GM12874 (cell line): ENCODE data around the gene IFNE.

ENCODE experiments used
- TF ChIP-seq, protein P1 (sequence below): IDR thresholded peaks from 2 replicates; pipeline ENCODE4 v1.5.1; 2011; ENCODE audit warnings: low read depth, mild to moderate bottlenecking, control low read depth, low read length, moderate library complexity; ENCODE audit not compliant: insufficient read depth

The IFNE gene

DNA sequence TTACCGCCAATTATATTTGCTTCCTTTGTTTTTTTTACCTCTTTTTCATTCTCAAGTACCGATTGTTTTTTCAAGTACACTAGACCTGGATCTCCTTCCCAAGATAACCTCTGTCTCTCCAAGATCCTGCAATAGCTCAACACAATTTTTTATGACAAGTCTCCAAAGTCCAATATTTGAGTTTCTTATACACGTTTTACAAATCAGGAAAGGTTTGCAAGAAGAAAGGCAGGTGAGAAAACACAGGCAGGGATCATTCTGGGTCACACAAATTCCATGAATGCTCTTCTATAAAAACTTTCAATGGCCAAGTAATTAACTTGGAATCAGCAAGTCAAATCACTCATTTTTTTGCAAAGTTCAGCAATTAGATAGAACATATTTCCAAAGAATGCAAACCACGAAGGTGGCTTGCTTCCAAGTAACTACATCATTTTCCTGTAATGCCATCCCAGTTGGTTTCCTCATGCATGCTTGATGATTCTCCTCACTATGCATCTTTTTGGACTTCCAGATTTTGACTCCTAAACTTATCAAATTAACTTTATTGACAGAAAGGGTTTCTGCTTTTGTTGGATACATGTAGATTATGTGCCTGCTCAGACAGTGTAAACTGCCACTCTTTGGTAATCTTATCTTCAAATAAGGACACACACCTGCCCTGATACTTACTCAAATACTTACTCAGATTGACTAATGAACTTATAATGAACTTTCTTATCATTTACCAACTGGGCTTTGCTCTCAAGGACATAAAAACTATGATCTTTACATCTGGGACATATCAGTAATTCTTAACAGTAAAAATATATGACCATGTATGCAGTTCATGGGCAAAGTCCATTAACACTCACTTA, 24.7 kb upstream of the IFNE start:
- TF ChIP-seq, protein P1, sequence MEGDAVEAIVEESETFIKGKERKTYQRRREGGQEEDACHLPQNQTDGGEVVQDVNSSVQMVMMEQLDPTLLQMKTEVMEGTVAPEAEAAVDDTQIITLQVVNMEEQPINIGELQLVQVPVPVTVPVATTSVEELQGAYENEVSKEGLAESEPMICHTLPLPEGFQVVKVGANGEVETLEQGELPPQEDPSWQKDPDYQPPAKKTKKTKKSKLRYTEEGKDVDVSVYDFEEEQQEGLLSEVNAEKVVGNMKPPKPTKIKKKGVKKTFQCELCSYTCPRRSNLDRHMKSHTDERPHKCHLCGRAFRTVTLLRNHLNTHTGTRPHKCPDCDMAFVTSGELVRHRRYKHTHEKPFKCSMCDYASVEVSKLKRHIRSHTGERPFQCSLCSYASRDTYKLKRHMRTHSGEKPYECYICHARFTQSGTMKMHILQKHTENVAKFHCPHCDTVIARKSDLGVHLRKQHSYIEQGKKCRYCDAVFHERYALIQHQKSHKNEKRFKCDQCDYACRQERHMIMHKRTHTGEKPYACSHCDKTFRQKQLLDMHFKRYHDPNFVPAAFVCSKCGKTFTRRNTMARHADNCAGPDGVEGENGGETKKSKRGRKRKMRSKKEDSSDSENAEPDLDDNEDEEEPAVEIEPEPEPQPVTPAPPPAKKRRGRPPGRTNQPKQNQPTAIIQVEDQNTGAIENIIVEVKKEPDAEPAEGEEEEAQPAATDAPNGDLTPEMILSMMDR, result no peak

DNA sequence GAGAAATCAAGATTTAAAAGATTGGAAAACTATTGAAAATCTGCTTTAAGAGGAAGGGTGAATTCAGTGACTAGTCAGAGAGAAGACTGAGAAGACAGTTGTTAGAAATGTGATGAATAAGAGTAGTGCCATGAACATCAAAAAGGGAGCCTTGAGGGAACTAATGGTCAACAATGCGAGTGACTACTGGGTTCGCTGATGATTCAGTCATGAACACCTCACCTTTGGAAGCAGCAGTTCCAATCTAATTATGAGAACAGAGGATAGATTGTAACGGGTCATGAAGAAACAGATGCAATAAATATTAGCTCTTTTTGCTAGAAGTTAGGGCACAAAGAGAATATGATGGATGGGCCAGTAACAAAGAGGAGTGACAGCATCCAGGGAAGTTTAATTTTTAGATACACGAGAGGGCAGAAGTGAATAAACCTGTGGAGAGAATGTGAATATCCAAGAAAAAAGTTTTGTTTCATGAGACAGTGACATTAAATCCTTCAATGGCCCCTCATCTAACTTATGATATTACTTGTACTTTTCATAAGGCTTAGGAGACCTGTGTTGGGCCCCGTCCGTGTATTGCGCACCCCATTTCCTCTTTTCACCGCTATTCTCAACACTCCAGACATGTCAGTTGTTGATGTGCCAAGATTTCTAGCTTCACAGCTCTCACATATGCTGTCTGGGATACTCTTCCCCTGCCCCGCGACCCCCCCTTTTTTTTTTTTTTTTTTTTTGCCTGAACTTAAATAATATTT, 23.5 kb upstream of the IFNE start:
- TF ChIP-seq, protein P1, result no peak

DNA sequence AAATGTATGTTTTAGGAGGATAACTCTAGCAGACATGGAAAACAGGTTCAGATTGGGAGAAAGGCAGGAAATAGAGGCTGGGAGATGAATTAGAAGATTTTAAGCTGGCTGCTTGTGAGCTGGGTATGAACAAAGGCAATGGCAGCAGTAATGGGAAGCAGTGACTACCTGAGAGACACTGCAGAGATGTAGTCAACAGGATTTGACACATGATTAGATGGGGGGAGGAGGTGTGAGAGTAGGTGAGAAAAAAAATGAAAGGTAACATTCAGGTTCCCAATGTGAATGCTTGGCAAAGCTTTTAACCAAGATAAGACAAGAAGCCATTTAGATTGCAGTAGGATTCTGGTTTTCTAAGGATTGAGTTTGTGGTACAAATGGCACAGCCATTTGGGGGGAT, 22.8 kb upstream of the IFNE start:
- TF ChIP-seq, protein P1, result no peak

DNA sequence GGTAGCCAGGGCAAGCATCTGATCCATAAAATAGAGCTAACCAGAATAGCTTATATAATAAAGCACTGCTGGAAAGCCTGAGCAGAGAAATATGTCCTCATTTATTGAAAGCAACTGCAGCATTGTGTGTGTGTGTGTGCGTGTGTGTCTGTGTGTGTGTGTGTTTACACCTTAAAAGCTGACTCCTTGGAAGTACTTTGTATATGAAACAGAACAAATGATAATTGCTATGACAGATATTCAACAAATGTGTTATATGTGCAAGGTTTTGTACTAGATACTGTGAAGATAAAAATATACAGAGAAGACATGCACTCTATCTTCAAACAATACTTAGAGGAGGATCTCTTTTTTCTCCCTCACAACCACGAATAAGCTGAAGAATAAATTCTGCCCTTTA, 22.0 kb upstream of the IFNE start:
- TF ChIP-seq, protein P1, result no peak

DNA sequence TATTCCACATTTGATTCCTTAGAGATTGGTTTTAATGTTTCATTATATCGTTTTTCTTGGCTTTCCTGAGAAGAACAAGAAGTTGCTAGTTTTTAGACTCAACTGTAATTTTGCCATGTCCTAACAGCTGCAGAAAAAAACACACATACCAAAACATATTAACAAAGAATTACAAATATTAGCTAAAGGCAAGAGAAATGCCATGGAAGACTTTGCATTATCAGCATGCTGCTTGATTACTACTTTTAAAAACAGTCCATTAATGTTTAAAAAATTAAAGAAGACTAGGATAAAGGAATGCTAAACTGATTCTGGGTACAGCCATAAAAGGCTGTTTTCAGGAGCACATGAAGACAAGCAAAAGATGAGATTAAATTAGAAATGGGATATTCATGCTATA, 20.5 kb upstream of the IFNE start:
- TF ChIP-seq, protein P1, result no peak

DNA sequence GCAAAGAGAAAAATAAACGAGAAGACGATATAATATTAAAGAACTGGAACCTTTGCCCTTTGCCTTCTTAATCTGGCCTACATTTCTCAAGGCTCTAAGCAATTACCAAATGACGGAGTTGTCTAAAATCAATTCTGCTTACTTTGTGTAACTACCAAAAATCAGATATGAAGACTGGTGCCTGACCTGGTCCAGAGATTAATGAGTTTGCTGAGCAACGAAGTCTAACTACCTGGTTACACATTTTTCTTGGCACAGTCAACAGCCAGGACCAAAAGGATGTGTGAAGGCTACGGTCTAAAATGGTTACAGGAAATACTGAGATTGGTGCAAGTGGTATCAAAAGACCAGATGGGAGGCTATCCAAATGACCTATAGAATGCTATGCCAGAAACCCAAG, 17.8 kb upstream of the IFNE start:
- TF ChIP-seq, protein P1, result no peak

DNA sequence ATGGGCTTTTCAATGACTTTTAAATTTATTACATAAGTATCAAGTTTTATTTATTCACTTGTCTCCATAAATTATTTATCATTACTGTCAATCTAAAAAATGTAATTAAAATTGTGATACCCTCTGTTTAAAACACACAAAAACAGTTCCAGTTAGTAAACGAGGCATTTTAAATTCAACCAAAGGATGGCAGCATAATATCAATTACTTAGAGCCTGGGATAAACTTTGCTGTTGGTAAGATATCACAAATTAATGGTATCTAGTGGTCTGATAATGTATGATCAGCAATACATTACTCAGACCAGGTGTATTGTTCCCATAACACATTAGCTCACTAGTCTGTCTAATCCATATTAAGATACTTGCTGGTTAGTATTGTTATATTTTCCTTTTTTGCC, 9.6 kb upstream of the IFNE start:
- TF ChIP-seq, protein P1, result no peak
